ENCODE data around the gene ANAPC5.
A peak's percentile ranks its signal among the peaks of the same experiment; 100 is the strongest.
"Not testable (repeated sequence)": the region's sequence is repeated elsewhere in the genome, so short reads cannot be mapped to it uniquely, and the experiment has no call there.

ANAPC5 gene, protein sequence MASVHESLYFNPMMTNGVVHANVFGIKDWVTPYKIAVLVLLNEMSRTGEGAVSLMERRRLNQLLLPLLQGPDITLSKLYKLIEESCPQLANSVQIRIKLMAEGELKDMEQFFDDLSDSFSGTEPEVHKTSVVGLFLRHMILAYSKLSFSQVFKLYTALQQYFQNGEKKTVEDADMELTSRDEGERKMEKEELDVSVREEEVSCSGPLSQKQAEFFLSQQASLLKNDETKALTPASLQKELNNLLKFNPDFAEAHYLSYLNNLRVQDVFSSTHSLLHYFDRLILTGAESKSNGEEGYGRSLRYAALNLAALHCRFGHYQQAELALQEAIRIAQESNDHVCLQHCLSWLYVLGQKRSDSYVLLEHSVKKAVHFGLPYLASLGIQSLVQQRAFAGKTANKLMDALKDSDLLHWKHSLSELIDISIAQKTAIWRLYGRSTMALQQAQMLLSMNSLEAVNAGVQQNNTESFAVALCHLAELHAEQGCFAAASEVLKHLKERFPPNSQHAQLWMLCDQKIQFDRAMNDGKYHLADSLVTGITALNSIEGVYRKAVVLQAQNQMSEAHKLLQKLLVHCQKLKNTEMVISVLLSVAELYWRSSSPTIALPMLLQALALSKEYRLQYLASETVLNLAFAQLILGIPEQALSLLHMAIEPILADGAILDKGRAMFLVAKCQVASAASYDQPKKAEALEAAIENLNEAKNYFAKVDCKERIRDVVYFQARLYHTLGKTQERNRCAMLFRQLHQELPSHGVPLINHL

DNA sequence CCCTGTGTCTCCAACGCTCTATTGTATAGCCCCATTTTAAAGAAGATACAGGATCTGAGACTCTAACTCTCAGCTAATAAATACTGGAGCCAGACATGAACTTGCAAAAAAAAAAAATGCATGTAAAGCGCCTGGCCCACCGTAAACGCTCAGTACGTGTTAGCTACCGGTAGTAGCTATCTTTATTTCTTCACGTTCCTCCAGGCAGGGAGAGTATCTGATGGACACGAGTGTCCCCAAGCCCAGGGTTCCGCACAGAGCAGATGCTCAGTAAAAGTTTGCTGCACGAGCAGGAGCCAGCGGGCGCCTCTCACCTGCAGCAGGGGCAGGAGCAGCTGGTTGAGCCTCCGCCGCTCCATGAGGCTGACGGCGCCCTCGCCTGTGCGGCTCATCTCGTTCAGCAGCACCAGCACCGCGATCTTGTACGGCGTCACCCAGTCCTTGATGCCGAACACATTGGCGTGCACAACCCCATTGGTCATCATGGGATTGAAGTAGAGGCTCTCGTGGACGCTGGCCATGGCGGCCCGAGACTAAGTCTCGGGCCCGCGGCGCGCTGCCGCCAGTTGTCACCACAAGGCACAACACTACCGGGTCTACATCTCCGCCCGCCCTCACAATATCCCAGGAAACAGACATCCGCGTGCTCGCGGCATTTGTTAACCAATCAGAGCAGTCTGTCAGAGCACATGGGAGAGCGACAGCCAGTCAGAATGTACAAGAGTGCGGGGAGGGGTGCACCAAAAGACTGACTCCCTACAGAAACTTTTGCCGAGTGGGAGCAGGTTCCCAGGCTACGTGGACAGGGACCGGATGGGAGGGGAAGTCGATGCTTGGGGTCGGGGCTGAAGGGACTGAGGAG is at the start of gene ANAPC5:
Gene ANAPC5, minus strand, starts transcription at position 592 of the 862 bp plus-strand sequence. Its CDS starts 71 bp downstream, at position 521.
- peak; percentile 98 for DNase-seq

DNA sequence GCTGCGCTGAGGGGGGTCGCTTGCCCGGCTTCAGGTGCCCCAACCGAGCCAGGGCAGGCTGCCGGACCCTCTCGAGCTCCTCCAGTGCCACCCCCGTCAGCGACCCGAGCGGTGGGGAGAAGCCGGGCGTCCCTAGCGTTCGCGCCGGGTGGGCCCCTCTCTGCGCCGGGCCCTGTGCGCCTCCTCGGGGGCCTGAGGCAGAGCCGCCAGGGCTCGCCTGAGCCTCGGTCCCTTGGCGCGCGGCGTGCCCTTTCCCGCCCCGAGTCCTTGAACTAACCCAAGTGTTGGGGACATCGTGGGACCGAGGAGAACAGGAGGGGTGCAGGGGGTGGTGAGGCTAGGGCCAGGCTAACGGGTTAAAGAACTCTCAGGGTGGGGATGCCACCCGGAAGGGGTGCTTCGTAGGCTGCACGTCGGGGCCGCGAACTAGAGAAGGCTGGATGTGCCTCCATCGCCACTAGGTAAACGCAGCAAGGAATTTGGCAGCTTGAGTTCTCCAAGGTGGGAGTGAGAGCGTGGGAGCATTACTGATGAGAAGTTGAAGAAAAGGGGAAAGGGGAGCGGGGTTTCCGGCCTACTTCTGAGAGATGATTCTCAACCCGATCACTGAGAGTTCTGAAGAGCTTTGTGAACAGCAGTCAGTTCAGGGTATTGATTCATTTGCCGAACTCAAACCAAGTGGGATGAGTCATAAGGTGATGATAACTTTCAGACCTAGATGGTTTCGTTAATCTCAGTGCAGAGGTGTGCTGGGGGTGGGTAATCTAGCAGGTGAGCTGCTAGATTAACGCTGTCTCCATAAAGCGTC is 48.3 kb upstream of the ANAPC5 start:
- DNase-seq = peak; percentile 91

DNA sequence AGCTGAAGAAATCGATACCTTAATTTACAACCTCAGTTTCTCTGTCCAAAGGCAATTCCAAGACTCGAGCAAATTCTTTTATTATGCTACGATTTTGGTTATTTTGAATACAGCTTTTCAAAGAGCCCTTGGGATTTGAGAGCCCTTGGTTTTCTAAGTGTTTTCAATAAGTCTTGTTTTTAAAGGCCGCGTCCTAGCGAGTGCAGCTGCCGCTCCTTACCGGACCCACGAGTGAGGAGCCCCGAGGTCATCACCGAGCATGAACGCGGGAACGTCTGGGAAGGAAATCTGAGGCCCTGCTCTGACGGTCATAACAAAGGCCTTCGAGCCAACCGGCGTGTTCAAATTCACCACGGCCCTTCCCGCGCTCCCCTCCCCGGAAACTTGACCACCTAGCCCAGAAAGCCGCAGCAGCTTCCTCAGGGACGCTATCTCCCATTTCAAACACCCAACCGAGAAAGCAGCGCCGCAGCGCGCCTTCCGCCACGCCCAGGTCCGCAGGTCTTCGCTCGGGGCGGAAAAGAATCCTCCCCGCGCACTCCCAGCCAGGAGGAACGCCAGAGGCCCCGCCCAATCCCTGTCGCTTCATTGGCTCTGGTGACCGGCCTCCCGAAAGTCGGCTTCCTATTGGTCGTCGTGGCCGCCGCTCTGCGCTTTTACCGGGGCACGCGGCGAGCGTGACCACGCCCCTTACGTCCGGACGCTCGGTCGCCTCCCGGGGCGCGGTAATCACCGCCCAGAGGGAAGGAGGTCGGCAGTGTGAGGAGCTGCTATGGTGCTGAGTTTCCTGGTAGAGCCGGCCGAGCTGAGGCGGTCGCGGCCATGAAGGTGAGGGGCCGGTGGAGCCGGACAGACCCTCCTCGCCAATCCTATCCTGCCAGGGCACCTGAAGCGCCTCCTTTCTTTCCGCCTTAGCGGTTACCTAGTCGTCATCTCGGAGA is 47.5 kb upstream of the ANAPC5 start, which contains the start of gene RNF34:
Gene RNF34, plus strand, starts transcription at position 728 of the 941 bp plus-strand sequence. Its CDS starts 95 bp downstream, at position 823.
- peak; percentile 100 for DNase-seq

DNA sequence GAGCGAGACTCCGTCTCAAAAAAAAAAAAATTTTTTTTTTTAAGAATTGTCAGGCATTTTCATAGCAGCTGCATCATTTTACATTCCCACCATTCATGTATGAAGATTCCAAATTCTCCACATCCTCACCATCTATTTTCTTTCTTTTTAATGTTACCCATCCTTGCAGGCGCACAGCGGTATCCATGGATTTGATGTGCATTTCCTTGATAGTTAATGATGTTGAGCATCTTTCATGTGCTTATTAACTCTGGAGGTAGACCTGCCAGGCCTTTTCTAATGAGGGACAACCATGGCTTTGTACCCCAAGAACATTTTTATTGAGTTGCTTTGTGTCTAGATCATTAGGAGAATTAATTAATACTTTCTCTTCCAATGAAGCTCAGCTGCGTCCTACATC is 46.1 kb upstream of the ANAPC5 start:
- no peak for DNase-seq

DNA sequence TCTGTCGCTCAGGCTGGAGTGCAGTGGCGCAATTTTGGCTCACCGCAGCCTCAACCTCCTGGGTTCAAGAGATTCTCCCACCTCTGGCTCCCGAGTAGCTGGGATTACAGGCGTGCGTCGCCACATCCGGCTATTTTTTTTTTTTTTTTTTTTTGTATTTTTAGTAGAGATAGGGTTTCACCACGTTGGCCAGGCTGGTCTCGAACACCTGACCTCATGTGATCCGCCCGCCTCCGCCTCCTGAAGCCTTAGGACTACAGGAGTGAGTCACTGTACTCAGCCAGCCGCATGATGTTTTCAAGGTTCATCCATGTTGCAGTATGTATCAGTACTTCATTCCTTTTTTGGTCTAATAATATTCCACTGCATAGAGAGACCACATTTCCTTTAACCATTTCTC is 45.3 kb upstream of the ANAPC5 start:
- DNase-seq = no peak

DNA sequence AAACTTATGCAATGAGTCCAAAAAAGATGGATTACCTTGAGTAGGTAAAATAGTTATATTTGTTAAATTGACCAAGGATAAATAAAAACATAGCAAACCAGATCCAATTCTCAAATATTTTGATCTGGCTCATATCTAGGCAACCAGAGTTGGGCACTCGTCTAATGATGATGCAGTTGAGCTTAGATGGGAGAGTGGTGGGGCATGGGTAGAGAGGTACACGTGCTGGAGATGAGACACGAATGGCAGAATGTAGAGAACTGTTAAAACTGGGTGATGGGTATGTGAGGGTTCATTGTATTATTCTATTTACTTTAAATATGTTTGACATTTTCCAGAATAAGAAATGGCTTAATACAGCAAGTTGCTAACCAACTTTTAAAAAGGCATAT is 40.1 kb upstream of the ANAPC5 start:
- DNase-seq = peak; percentile 11

DNA sequence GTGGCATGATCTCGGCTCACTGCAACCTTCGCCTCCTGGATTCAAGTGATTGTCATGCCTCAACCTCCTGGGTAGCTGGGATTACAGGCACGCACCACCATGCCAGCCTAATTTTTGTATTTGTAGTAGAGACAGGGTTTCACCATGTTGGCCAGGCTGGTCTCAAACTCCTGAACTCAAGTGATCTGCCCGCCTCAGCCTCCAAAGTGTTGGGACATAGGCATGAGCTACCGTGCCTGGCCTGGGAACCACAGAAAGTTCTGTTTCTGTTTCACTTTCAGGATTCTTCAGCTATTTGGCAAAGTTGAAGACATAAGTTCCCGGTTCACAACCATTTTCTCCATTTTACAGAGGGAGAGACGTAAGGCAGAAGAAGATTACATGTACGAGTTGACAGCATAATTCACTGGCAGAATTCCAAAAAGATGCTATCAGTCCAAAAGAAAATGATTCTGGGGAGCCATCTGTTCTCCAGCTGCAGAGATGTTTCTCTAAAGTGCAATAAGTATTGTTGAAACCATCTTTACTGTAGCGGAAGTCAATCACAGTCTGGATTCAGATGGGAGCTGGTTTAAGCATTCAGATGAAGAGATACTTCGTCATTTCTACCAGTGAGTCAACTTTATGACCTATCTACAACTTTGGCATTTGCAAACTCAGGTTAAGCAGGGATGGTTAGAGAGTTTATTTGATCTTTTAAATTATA is 39.6 kb upstream of the ANAPC5 start:
- DNase-seq = peak; percentile 81

DNA sequence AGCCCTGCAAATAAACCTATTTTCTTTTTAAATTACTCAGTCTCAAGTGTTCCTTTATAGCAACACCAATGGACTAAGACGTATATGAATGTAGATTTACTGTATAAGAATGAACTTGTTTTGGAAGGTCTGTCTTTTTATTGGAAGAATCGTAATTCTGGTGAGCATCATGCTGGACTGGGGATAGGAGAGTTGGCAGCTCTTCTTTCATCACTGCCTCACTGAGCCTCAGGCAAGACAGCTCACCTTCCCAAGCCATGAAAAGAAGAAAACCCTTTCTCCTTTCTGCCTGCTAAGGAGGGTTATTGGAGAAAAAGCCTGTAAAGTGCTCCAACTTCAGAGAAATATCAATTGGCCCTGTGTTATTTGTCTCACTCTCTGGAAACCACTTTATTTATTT is 38.6 kb upstream of the ANAPC5 start:
- no peak for DNase-seq

DNA sequence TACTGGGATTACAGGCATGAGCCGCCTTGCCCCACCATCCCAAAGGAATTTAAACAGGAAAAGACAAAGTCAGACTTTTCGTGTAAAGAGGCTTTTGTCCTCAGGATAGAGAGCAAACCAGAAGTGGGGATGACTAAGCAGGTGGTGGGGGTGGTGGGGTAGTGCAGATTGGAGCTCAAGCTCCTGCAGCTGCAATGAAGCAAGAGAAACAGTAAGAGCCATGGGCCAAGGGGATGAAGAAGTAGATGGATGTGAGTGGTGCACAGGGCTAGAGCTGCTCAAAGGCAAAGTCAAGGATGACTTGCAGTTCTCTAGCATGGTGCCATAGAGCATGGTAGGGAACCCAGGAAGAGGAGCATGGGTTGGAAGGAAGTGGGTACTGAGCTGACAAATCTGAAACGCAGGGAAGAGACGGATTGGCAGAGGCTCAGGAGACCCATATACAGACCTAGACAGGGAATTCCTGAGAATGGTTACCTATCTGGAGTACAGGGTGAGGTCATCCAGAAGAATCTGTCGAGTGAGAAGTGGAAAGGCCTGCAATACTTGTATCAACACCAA is 36.3 kb upstream of the ANAPC5 start:
- peak; percentile 12 for DNase-seq

DNA sequence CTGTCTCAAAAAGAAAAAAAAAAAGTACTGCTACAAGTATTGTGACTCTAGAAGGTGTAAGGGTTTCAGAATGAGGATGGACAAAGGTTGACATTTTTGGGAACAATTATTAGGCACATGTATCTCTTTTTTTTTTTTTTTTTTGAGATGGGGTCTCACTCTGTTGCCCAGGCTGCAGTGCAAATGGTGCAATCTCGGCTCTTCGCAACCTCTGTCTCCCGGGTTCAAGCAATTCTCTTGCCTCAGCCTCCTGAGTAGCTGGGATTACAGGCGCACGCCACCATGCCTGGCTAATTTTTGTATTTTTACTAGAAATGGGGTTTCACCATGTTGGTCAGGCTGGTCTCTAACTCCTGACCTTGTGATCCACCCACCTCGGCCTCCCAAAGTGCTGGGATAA is 32.7 kb upstream of the ANAPC5 start:
- not testable (repeated sequence) for DNase-seq

DNA sequence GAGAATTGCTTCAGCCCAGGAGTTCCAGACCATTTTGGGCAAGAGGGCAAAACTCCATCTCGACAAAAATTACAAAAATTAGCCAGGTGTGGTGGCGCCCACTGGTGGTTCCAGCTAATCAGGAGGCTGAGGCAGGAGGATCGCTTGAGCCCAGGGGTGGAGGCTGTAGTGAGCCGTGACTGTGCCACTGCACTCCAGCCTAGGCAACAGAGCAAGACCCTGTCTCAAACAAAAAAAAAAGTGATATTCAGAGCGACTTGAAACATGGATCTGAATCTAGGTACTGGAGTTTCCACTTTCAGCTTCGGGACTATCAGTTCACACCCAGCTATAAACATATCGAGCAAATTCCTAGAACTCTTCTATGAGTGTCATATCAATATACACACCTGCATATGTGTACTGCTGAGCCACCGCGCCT is 31.4 kb upstream of the ANAPC5 start:
- DNase-seq = no peak

DNA sequence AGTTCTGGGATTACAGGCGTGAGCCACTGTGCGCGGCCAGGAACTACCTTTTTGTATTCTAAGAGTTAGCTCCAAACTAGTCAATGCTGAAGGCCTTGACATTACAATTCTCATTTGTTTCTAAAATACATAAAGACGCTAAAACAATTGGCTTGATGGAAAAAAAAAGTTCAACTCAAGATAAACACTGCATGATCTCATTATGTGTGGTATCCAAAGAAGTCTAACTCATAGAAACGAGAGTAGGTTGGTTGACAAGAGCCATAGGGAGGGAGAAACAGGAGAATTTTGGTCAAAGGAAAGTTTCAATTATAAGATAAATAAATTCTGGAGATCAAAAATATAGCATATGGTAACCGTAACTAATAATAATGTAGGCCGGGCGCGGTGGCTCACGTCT is 27.7 kb upstream of the ANAPC5 start:
- DNase-seq = no peak

DNA sequence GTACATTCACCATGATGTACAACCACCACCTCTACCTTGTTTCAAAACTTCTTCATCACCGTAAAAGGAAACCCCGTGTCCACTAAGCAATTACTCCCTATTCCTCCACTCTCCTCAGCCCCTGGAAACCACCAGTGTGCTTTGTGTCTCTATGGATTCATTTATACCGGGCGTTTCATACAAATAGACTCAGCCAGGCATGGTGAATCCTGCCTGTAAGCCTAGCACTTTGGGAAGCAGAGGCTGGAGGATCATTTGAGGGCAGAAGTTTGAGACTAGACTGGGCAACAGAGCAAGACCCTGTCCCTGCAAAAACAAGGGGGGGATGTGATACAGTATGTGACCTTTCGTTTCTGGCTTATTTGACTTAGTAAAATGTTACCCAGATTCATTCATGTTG is 26.5 kb upstream of the ANAPC5 start:
- DNase-seq = no peak

DNA sequence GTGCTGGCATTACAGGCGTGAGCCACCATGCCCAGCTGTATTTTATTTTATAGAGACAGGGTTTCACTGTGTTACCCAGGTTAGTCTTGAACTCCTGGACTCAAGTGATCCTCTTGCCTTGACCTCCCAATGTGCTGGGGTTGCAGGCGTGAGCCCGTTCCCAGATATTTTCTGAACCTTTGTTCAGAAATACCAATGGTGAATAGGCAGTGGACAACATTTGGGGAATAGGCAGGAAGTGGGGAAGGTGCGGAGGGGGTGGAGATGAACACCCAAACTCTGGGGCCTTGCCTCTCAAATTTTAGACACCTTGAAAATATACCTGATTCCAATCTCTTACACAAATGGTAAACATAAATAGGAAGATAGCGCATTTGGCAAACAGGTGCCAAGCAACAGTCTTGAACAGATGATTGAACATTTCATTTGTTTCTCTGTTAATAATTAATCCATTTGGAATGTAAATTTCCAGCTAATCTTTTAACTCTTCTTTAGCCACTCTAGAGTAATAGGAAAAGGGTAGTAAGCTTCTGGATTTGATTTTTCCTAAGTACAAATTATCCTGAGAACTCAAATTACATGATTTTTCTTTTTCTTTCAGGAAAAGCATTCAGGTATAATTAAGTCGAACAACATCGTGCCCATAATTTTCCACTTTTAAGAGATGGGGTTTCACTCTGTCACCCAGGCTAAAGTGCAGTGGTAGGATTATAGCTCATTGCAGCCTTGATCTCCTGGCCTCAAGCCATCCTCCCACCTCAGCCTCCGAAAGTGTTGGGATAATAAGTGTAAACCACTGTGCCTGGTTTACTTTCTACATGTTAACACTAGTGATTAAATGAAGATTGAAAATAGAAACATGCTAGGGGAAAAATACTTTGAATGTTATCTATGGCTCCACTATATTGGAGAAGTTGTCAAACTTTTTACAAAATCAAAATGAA is 24.8 kb upstream of the ANAPC5 start:
- DNase-seq = no peak

DNA sequence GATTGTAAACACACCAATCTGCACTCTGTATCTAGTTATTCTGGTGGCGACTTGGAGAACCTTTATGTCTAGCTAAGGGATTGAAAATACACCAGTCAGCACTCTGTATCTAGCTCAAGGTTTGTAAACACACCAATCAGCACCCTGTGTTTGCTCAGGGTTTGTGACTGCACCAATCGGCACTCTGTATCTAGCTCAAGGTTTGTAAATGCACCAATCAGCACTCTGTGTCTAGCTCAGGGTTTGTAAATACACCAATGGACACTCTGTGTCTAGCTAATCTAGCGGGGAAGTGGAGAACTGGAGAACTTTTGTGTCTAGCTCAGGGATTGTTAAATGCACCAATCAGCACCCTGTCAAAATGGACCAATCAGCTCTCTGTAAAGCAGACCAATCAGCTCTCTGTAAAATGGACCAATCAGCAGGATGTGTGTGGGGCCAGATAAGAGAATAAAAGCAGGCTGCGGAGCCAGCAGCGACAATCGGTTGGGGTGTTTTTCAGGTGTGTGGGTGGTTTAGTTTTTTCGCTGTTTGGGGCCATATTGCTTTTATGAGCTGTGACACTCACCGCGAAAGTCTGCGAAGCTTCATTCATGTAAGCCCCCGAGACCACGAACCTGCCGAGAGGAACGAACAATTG is 22.9 kb upstream of the ANAPC5 start:
- not testable (repeated sequence) for DNase-seq

DNA sequence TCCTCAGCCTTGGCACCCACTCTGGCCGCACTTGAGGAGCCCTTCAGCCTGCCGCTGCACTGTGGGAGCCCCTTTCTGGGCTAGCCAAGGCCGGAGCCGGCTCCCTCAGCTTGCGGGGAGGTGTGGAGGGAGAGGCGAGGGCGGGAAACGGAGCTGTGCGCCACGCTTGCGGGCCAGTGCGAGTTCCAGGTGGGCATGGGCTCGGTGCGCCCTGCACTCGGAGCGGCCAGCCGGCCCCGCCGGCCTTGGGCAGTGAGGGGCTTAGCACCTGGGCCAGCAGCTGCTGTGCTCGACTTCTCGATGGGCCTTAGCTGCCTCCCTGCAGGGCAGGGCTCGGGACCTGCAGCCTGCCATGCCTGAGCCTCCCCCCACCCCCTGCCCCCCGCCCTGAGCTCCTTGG is 22.1 kb upstream of the ANAPC5 start:
- DNase-seq = not testable (repeated sequence)

DNA sequence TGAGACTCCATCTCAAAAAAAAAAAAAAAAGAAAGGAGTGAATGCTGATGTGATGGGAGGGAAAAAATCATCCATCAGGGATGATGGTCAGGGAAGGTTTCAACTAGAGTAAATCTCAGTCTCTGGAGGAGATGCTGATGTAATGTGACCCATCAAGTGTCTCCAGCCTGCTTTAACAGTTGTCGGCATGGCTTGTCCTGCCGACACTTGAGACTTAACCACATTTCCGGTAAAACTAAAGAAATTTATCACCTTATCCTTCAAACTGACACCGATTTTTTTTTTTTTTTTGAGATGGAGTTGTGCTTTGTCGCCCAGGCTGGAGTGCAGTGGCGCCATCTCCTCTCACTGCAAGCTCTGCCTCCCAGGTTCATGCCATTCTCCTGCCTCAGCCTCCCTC is 21.5 kb upstream of the ANAPC5 start:
- DNase-seq = no peak

DNA sequence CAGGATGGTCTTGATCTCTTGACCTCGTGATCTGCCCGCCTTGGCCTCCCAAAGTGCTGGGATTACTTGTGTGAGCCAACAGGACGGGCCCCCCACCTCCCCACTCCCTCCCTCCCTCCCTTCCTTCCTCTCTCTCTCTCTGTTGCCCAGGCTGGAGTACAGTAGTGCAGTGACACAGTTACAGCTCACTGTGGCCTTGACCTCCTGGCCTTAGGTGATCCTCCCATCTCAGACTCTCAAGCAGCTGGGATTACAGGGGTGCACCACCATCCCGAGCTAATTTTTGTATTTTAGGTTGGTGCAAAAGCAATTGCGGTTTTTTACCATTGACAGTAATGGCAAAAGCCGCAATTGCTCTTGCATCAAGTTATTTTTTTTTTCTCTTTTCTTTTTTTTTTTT is 19.2 kb upstream of the ANAPC5 start:
- no peak for DNase-seq

All from activated CD4-positive, alpha-beta T cell treated with anti-CD3 and anti-CD28 coated beads, Interleukin-2, amount 50 U/mL, for 16 hours (primary cell).